Activated CD4-positive, CD25-positive, alpha-beta regulatory T cell treated with anti-CD3 and anti-CD28 coated beads, Interleukin-2, amount 50 U/mL, for 16 hours (primary cell): ENCODE measurements around the gene CCN5.

Experiments used
- DNase-seq: peaks from one replicate; pipeline ENCODE4 v3.0.0-alpha.2; 2020; ENCODE audit warnings: low read depth, low spot score

The CCN5 gene

DNA sequence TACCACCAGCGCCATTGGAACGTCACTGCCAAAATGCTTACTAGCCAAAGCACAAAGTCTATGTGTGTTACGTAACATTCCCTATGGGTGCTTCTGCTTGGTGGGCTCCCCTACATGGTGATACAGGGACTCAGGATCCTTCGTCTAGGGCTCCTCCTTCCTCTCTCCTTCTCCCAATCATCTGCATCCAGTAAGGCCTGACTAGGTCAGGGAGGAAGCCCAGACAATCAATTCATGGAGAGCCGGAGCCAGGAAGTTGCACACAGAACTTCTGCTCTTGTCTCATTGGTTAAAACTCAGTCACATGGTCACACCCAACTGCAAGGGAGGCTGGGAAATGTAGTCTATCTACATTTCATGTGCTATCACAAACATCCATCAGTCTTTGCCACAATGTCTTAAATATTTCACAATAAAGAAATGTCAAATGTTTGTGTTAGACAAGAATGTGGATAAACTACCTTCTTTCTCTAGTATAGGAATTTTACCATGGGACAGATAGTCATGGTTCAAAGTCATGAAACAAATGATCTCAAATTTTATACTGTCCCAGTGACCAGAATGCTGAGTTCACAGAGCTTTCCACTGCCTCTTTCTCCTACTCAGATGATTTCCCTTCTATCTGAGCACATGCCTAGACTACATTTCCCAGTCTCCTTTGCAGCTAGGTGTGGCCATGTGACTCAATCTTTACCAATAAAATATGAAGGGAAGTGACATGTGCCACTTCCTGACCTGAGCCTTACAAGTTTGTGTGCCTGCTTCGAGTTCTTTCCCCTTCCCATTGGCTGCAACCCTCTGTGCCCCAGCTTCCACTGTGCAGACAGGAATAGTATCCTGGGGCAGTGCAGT lies 21.2 kb downstream of the CCN5 start:
- no peak for DNase-seq

- DNase-seq = no peak
These were observed 21.9 kb downstream of the CCN5 start for GRCh38 chr20:44737116-44737515.

GRCh38 chr20:44738813-44739477 lies 23.8 kb downstream of the CCN5 start:
- no peak for DNase-seq

- DNase-seq = no peak
These were observed 24.8 kb downstream of the CCN5 start for GRCh38 chr20:44739942-44740341.

DNA sequence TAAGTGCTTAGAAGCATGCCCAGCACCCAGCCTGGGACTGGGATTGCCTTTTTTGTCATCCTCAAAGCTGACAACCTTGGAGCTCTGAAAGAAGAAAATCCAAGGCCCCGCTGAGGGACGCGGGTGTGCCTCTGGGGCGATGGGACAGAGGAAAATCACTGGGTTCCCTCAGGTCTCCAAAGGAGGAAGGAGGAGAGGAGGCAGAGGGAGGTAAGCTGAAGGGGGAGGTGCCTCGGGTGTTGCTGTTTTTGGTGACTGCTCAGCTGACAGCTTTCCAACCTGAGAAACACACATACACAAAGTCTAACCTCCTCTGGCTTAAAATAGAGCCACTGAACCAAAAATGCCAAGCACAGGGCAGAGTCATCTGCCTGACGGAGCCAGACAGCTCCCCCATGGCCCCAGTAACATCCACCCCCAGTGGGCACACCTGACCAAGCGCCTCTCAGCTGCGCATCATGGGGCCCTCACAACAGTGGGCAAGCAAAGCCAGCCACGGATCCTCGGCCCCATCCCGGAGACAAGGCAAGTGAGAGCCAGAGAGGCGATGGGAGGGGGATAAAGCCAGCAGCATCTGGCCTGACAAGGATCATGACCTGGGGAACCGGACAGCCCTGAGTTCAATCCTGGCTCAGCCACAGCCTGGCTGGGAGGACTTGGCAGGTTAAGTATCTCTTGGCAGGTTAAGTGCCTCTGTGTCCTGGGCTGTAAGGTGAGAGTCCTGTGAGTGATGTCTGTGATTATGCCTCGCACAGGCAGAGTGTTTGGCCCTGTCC lies 27.3 kb downstream of the CCN5 start:
- no peak for DNase-seq

DNA sequence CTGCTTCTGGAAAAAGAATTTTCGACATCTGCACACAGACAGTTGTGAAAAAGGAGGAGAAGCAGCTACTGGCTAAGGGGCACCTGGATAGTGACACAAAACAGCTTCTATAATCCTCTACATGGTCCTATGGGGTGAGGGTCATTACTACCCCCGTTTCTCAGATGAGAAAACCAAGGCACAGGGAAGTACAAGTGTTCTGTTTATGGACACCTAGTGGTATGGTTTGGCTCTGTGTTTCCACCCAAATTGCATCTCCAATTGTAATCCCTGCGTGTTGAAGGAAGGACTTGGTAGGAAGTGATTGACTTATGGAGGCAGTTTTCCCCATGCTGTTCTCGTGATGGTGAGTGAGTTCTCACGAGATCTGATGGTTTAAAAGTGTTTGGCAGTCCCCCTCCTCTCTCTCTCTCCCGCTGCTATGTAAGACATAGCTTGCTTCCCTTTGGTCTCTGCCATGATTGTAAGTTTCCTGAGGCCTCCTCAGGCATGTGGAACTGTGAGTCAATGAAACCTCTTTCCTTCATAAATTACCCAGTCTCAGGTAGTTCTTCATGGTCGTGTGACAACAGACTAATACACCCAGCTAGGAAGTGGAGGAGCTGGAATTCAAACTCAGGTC lies 28.0 kb downstream of the CCN5 start:
- DNase-seq = no peak

DNA sequence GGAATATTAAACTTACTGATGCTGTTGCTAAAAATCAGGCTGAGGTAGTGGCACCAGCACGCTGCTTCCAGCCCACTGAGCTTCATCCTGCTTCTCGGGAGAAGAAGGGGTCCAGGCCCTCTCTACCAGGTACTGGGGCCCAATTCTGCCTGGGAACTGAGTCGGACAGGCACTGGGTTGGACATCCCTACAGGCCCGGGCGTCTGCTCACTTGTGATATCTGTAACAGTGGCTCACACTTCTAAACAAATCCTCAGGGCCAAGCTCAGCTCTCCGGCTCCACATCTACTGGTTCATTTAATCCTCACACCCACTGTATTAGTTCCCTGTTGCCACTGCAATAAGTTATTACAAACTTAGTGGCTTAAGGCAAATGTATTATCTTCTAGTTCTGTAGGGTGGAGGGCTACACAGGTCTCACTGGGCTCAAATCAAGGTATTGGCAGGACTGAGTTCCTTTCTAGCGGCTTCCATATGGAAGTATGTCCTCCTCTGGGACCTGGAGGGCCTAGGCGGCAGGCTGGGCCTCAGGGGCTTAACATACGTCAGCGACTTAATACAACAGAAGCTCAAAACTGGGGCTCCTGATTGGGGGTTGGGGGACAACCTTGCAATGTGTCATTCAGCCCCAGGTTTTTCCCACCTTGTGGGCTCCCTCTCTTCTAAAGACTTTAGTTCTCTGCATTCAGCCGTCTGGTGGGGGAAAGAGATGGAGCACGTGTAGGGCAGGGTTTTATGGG lies 28.9 kb downstream of the CCN5 start:
- DNase-seq = no peak

DNA sequence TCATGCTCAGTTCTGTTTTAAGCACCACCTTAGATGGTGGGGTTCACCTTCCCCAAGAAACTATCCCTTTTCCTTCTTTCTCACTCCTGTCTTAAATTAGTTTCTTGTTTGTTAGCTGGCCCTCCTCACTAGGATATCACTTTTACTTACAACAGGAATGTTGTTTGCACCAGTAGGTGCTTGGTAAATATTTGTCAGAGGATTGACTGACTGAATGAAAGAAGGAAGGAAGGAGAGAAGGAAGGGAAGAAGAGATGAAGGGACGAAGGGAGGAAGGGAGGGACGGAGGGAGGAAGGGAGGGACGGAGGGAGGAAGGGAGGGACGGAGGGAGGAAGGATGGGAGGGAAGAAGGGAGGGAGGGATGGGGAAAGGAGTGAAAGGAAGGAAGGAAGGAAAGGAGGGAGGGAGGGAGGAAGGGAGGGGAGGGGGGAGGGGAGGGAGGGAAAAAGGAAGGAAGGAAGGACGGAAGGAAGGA lies 30.0 kb downstream of the CCN5 start:
- no peak for DNase-seq

DNA sequence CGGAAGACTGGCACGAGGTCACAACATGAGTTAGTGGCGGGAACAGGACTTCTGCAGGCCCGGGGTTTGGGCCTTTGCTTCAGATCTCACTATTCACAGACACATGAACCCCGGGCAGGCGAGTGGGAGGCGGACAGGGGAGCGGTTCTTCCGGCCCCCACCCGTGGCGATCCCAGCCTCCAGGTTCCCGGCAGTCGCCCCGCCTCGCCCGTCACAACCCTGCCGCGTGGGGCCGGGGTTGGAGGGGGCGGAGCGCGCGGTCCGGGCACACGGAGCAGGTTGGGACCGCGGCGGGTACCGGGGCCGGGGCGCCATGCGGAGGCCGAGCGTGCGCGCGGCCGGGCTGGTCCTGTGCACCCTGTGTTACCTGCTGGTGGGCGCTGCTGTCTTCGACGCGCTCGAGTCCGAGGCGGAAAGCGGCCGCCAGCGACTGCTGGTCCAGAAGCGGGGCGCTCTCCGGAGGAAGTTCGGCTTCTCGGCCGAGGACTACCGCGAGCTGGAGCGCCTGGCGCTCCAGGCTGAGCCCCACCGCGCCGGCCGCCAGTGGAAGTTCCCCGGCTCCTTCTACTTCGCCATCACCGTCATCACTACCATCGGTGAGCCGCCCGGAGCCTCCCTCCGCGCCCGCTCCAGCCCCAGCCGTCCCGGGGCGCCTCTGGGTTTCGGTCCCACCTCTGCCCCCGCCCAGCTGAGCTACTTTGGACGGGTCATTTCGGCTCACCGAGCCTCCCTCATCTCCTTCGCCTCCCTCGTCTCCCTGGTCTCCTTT lies 30.6 kb downstream of the CCN5 start, which contains the start of gene KCNK15:
Gene KCNK15, plus strand, starts transcription at position 268 of the 769 bp plus-strand sequence. Its CDS starts 46 bp downstream, at position 314.
- DNase-seq = no peak

DNA sequence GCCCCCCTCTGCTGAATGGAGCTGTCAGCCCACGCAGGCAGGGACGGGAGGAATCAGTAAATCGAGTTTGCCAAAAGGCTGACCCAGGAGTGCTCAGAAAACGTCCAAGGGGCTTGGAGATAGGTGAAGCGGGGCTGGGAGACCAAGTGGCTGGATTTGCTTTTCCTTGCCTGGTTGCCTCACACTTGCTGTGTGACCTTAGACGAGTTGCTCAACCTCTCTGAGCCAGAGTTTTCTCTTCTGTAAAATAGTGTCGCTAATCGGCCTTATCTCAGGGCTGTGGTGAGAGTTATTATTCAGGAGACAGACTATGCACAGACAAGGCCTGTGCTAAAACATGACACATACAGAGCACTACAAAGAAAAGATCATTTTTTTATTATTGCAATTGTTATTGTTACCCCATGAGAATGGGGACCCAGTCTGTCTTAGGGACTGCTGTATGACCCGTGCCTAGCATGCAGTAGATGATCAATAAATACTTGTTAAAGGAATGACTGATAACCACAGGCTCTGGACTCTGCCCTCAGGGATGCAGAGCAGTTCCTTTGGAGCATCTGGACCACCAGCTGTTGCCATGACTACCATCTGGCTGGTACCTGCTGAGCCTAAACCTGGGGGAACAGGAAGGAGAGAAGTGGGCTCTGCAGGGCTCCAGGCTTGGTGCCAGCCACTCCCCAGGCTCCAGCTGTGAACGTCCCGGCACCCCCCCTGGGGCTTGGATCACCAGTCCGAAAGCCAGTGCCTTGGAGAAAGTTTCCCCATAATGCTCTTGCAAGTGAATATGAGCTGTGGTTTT lies 31.4 kb downstream of the CCN5 start:
- no peak for DNase-seq

- DNase-seq = no peak
These were observed 32.2 kb downstream of the CCN5 start for GRCh38 chr20:44747166-44748004.

DNA sequence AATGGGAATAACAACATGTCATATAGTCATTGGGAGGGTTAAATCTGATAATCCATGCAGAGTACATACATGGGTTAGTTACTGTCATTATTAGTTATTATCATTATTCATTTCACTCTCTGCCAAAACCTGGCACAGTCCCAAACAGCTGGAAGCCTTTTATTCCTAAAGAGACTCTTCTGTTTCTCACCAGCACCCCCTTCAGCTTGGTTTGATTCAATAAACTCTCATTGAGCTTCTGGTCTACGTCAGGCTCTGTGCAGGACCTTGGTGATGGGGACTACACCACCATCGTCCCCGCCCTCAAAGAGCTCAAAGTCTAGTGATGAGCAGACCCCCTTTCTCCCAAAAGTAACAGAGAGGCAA lies 32.8 kb downstream of the CCN5 start:
- no peak for DNase-seq

DNA sequence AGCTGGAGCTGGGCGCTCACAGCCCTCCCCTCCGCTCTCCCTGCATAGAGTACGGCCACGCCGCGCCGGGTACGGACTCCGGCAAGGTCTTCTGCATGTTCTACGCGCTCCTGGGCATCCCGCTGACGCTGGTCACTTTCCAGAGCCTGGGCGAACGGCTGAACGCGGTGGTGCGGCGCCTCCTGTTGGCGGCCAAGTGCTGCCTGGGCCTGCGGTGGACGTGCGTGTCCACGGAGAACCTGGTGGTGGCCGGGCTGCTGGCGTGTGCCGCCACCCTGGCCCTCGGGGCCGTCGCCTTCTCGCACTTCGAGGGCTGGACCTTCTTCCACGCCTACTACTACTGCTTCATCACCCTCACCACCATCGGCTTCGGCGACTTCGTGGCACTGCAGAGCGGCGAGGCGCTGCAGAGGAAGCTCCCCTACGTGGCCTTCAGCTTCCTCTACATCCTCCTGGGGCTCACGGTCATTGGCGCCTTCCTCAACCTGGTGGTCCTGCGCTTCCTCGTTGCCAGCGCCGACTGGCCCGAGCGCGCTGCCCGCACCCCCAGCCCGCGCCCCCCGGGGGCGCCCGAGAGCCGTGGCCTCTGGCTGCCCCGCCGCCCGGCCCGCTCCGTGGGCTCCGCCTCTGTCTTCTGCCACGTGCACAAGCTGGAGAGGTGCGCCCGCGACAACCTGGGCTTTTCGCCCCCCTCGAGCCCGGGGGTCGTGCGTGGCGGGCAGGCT lies 35.1 kb downstream of the CCN5 start:
- DNase-seq = no peak

- DNase-seq = no peak
These were observed 37.1 kb downstream of the CCN5 start for GRCh38 chr20:44752099-44752931.

GRCh38 chr20:44754554-44754953 lies 39.4 kb downstream of the CCN5 start:
- DNase-seq = no peak

DNA sequence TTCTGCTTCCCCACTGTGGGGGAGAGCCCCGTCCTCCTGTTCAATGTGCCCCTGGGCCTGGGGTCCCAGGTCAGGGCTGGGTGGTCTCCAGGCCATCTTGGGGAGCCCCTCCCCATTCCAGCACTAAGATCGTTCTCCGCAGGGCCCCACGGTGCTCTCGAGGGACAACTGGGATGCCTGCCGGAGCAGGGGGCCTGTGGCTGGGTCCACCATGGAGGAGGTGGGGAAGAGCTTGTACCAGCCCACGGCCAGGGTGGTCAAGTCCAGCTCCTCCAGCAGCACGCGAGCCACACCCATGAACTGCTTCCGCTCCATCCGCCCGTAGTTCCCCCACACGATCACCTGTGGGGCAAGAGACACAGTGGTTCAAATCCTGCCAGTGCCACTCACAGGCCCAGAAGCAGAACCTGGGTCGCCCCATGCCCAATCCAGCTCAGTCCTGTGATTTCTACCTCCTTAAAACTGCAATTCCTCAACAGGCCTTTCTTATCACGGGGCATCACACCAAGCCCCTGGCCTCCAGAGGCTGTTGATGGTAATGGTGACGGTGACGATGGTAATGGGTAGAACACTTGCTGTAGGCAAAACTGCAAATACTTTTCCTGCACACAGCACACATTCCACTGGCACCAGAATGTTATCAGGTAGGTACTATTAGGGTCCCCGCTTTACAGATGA lies 41.0 kb downstream of the CCN5 start:
- no peak for DNase-seq
